B cell (primary cell): ENCODE data around the gene DEDD2. TPM values are rescaled to one million over a fixed set of nuclear protein-coding genes. Genes with fewer than 3 reads are reported as not detected.
A peak's percentile ranks its signal among the peaks of the same experiment; 100 is the strongest.
"Not testable (repeated sequence)": the region's sequence is repeated elsewhere in the genome, so short reads cannot be mapped to it uniquely, and the experiment has no call there.

Source experiments
- ATAC-seq: fragments of 200-7000 bp; cut with Tn5 transposase; one replicate; pipeline ENCODE4 v1.10.0; 2021; ENCODE audit warnings: low read depth, mild to moderate bottlenecking, moderate number of reproducible peaks, moderate library complexity
- CTCF ChIA-PET: fragments of 350-600 bp; sonication (Branson Sonifier 250); formaldehyde crosslinking; loops from one replicate; lab custom pipeline; 2021; ENCODE audit warnings: antibody characterized with exemption, inconsistent platforms; lab: Charles Lee
- POLR2A ChIA-PET: fragments of 350-600 bp; sonication (Branson Sonifier 250); formaldehyde crosslinking; loops from one replicate; lab custom pipeline; 2021; ENCODE audit warnings: antibody characterized with exemption; lab: Charles Lee
- DNase-seq: peaks from one replicate; pipeline ENCODE4 v3.0.0; 2013
- H2AFZ ChIP-seq: 2 replicates; pipeline ENCODE4 v1.6.1; 2012; ENCODE audit warnings: mild to moderate bottlenecking, low read depth, low read length; ENCODE audit not compliant: insufficient read depth, poor library complexity, severe bottlenecking
- H3K27ac ChIP-seq, 2 donors: 1 replicate in 1 of 2; 2 replicates in 1 of 2; pipeline ENCODE4 v1.5.1; 2012 to 2013; ENCODE audit warnings: low read length in 2 of 2, mild to moderate bottlenecking in 2 of 2, moderate library complexity in 1 of 2
- H3K27me3 ChIP-seq, 4 experiments: fragments of 200-600 bp in 1 of 4; sonication (generic) in 1 of 4; replicated peaks in 1 of 4; 1 replicate in 2 of 4; 2 replicates in 2 of 4; pipeline versions ENCODE4 v1.6.1 to v1.7.0; 2013 to 2016; ENCODE audit warnings: low read length in 3 of 4, mild to moderate bottlenecking in 2 of 4, mixed read lengths in 1 of 4, moderate library complexity in 1 of 4; ENCODE audit not compliant: insufficient read depth in 4 of 4, control insufficient read depth in 3 of 4; ENCODE audit errors: control extremely low read depth in 1 of 4
- H3K36me3 ChIP-seq, 2 experiments: replicated peaks in 1 of 2; 1 replicate in 1 of 2; 2 replicates in 1 of 2; pipeline versions ENCODE4 v1.6.1 to v1.7.1; 2013; ENCODE audit warnings: low read length in 1 of 2; ENCODE audit not compliant: insufficient read depth in 2 of 2, control insufficient read depth in 1 of 2; ENCODE audit errors: control extremely low read depth in 1 of 2, extremely low read depth in 1 of 2
- H3K4me1 ChIP-seq, 2 donors: fragments of 200-600 bp in 1 of 2; sonication (generic) in 1 of 2; 1 replicate in 1 of 2; 2 replicates in 1 of 2; pipeline versions ENCODE4 v1.5.1 to v1.6.1; 2013 to 2017; ENCODE audit warnings: low read length in 2 of 2; ENCODE audit not compliant: control insufficient read depth in 2 of 2, insufficient read depth in 2 of 2
- H3K4me2 ChIP-seq: replicated peaks from 2 replicates; pipeline ENCODE3; 2012; ENCODE audit warnings: mild to moderate bottlenecking, low read depth, low read length; ENCODE audit not compliant: poor library complexity, severe bottlenecking
- H3K4me3 ChIP-seq, 5 experiments: fragments of 200-600 bp in 1 of 5; sonication (generic) in 1 of 5; 1 replicate in 3 of 5; 2 replicates in 2 of 5; pipeline versions ENCODE4 v1.5.1 to v1.7.0; 2011 to 2016; ENCODE audit warnings: low read length in 4 of 5, mild to moderate bottlenecking in 4 of 5, low read depth in 2 of 5, control low read depth in 1 of 5, moderate library complexity in 1 of 5; ENCODE audit not compliant: insufficient read depth in 1 of 5; ENCODE audit errors: control extremely low read depth in 1 of 5, extremely low read depth in 1 of 5
- H3K79me2 ChIP-seq: fragments of 200-600 bp; sonication (generic); one replicate; pipeline ENCODE4 v1.6.0; 2016; ENCODE audit warnings: low read length; ENCODE audit not compliant: control insufficient read depth, insufficient read depth
- H3K9ac ChIP-seq: fragments of 200-600 bp; sonication (generic); 2 replicates; pipeline ENCODE4 v1.6.1; 2017; ENCODE audit warnings: mild to moderate bottlenecking, low read length, moderate library complexity
- H3K9me3 ChIP-seq, 3 donors: one replicate each; pipeline versions ENCODE4 v1.6.1 to v1.7.1; 2013; ENCODE audit warnings: low read length in 2 of 3; ENCODE audit not compliant: control insufficient read depth in 2 of 3, insufficient read depth in 1 of 3; ENCODE audit errors: control extremely low read depth in 1 of 3
- H4K20me1 ChIP-seq: 2 replicates; pipeline ENCODE4 v1.6.0; 2012; ENCODE audit warnings: mild to moderate bottlenecking, low read length; ENCODE audit not compliant: insufficient read depth, control insufficient read depth, poor library complexity, severe bottlenecking
- H3K27ac Mint-ChIP-seq: one replicate; pipeline ENCODE4 v1.8.0; 2021; ENCODE audit warnings: mixed read lengths
- H3K27me3 Mint-ChIP-seq: one replicate; pipeline ENCODE4 v1.8.0; 2021; ENCODE audit warnings: mixed read lengths
- H3K4me1 Mint-ChIP-seq: one replicate; pipeline ENCODE4 v1.8.0; 2021; ENCODE audit warnings: mixed read lengths
- H3K4me3 Mint-ChIP-seq: one replicate; pipeline ENCODE4 v1.8.0; 2021; ENCODE audit warnings: mixed read lengths
- H3K9me3 Mint-ChIP-seq: one replicate; pipeline ENCODE4 v1.8.0; 2022; ENCODE audit warnings: mixed read lengths; ENCODE audit not compliant: insufficient read depth
- CTCF ChIP-seq: fragments of 200-600 bp; IDR thresholded peaks from one replicate; pipeline ENCODE4 v1.8.0; 2022; ENCODE audit warnings: antibody characterized with exemption, mild to moderate bottlenecking
- EZH2 ChIP-seq: IDR thresholded peaks from 2 replicates; pipeline ENCODE4 v1.6.1; 2012; ENCODE audit warnings: borderline replicate concordance, low read depth, mild to moderate bottlenecking, moderate library complexity, low read length; ENCODE audit not compliant: insufficient read depth, poor library complexity, severe bottlenecking
- WGBS: methylation state at CpG from one replicate; pipeline ENCODE4 v1.1.5; 2013; ENCODE audit warnings: missing lambda C conversion rate; ENCODE audit not compliant: insufficient coverage; 5-methylcytosine and 5-hydroxymethylcytosine counted together
- intact Hi-C: fragments of 100-400 bp; cut with micrococcal nuclease; formaldehyde crosslinking; loops from one replicate; pipeline ENCODE4 v1.10.0; 2022
- polyA plus RNA-seq: library from polyadenylated mRNA; depleted of rRNA; stranded (reverse); fragments of >200 nt; gene quantifications from 2 replicates; pipeline ENCODE4 v1.2.3, GENCODE V29; 2012
- total RNA-seq, 2 donors: library from RNA; stranded (reverse); fragments of 120-200 nt in 1 of 2; gene quantifications; 1 replicate in 1 of 2; 2 replicates in 1 of 2; pipeline versions ENCODE4 v1.2.3 to v1.2.4, GENCODE V29; 2013 to 2022

Gene DEDD2
- total and polyA plus RNA-seq, 2 donors (not counting 1 experiment from before 2014, with no cell fraction given), result 52.8 to 90.6 TPM

GRCh38 chr19:42266105-42266504 is 48.6 kb upstream of the DEDD2 start:
- POLR2A ChIA-PET, ATAC-seq, H3K27me3 ChIP-seq, DNase-seq, H3K4me3 ChIP-seq, H2AFZ ChIP-seq, H3K9me3 ChIP-seq, H3K27ac Mint-ChIP-seq, H4K20me1 ChIP-seq, H3K9me3 Mint-ChIP-seq, H3K36me3 ChIP-seq, intact Hi-C loops, H3K9ac ChIP-seq, H3K27ac ChIP-seq, H3K27me3 Mint-ChIP-seq, H3K4me2 ChIP-seq: not testable (repeated sequence)
- CTCF ChIA-PET, result interaction anchor here (1.2 kb wide), 1 partner anchor 10 kb away, joined by 4 read pairs; no protein-coding TSS in a partner anchor
- Histone ChIP-seq H3K4me1 (peaks cover 22 to 25% of the 10 kb centered on the region in 2 donors), H3K79me2 (peaks cover 17% of the 10 kb centered on the region)
- Mint-ChIP-seq H3K4me3 (peak overlapping the region; percentile 27), H3K4me1 (peaks cover 16% of the 10 kb centered on the region)
- WGBS, result no CpG with 5 or more reads among the region's 4 CpGs

DNA sequence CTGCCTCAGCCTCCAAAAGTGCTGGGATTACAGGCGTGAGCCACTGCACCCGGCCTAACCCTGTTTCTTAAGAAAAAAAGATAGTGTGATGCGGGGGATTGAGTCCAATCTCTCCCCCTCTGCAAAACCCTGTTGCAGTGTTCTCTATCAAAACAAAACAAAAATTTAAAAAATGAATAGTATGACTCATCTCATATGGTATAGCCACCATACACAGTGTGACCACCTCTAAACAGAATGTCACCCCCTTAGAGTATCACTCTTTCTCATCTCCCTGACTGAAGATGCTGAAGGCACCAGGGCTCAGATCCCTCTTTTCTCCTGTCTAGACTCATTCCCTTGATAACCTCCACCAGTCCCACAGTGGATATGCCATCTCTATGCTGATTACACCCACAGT is 44.3 kb upstream of the DEDD2 start:
- ATAC-seq (no peak), DNase-seq (no peak)
- Histone ChIP-seq H3K27ac (no peak overlapping the region), H3K4me3 (no peak overlapping the region), H2AFZ (no peak overlapping the region), H3K4me2 (no peak overlapping the region), H3K9ac (no peak overlapping the region), H3K79me2 (no peaks in the 10 kb centered on the region), H3K4me1 (no peaks in the 10 kb centered on the region), H3K27me3 (no peaks in the 10 kb centered on the region), H3K9me3 (no peaks in the 10 kb centered on the region), H4K20me1 (no peaks in the 10 kb centered on the region), H3K36me3 (no peaks in the 10 kb centered on the region)
- no CpG with 5 or more reads among the region's 3 CpGs for WGBS
- CTCF ChIA-PET, result no interaction called here
- H3K4me1 Mint-ChIP-seq, result no peaks in the 10 kb centered on the region
- POLR2A ChIA-PET, result interaction anchor here (0.7 to 1.5 kb wide), 2 partner anchors 10 to 15 kb away, joined by 3 to 5 read pairs; no protein-coding TSS in a partner anchor
- no peaks in the 10 kb centered on the region for H3K9me3 Mint-ChIP-seq
- no peak overlapping the region for H3K27ac Mint-ChIP-seq
- H3K27me3 Mint-ChIP-seq, result peaks cover 9% of the 10 kb centered on the region
- TF ChIP-seq CTCF (no peak), EZH2 (no peak)
- intact Hi-C loops, result no loop called here
- H3K4me3 Mint-ChIP-seq, result no peak overlapping the region

DNA sequence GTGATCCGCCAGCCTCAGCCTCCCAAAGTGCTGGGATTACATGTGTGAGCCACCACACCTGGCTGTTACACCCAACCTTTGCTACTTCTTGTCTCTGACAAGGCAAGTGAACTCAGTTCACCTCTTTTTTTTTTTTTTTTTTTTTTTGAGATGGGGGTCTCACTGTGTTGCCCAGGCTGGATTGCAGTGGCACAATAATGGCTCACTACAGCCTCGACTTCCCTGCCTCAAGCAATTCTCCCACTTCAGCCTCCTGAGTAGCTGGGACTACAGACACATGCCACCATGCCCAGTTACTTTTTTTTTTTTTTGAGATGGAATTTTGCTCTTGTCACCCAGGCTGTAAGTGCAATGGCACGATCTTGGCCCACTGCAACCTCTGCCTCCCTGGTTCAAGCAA is 40.4 kb upstream of the DEDD2 start:
- ChIA-PET CTCF (interaction anchor here (1.1 to 2.0 kb wide), 3 partner anchors 11 to 38 kb away, joined by 4 to 6 read pairs (median 4); no protein-coding TSS in a partner anchor), POLR2A (interaction anchor here (0.7 to 1.0 kb wide), 4 partner anchors 11 to 45 kb away, joined by 4 to 6 read pairs (median 4); partner anchors contain the start of gene PAFAH1B3)
- Histone ChIP-seq H4K20me1 (peaks cover 10% of the 10 kb centered on the region), H3K4me1 (peaks cover 11 to 18% of the 10 kb centered on the region in 2 donors), H3K79me2 (peaks cover 18% of the 10 kb centered on the region)
- H3K36me3 ChIP-seq, H3K4me3 Mint-ChIP-seq, H3K4me1 Mint-ChIP-seq, intact Hi-C loops, H3K27ac Mint-ChIP-seq, H3K27ac ChIP-seq, H3K4me2 ChIP-seq, H3K27me3 ChIP-seq, H3K9ac ChIP-seq, DNase-seq, H3K4me3 ChIP-seq, H3K9me3 Mint-ChIP-seq, ATAC-seq, H2AFZ ChIP-seq, H3K9me3 ChIP-seq, H3K27me3 Mint-ChIP-seq: not testable (repeated sequence)
- 100% methylated on average over 1 of the region's 3 CpGs for WGBS
